SKM-1 (cell line): Measurements from ENCODE around the gene C5orf22.
"Not testable (repeated sequence)": the region's sequence is repeated elsewhere in the genome, so short reads cannot be mapped to it uniquely, and the experiment has no call there.

Experiments
- DNase-seq: peaks from one replicate; lab custom pipeline; 2025; ENCODE audit not compliant: unreplicated experiment; lab: John Stamatoyannopoulos, UW

The C5orf22 gene

DNA sequence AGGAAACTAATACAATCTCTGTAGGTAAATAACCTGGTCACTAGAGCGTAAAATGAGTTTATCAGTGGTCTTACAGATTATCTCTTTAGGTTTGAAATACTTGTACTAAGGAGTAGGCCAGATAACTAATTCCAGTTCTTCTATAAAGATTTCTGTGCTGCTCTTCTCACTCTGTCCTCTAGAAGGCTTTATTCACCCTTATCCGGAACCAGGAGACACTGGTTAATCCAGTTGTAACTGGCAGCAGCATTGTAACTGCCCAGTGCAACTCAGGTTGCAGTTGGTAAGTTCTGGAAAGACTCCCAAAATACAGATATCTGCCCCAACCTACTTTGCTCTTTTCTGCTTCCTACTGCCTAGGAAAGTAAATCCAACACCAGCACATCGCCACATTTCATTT lies 19.8 kb downstream of the C5orf22 start:
- DNase-seq: no peak

DNA sequence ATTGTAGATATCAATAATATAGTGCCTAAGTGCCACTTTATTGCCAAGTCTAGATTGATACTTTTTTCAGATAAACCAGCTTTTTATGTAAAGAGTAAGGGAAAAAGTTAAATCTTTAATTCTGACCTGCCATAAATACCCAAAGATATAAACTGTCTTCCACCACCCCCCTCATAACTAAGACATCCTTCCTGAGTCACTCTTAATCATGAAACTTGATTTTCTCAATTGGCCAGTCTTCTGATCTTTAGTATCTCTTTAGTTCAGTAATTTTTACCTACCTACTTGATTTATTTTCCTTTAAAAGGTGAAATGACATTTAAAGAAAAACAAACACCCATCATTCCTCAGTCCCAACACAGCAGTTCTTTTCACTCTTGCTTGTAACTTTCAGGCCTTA lies 21.8 kb downstream of the C5orf22 start:
- DNase-seq: no peak

DNA sequence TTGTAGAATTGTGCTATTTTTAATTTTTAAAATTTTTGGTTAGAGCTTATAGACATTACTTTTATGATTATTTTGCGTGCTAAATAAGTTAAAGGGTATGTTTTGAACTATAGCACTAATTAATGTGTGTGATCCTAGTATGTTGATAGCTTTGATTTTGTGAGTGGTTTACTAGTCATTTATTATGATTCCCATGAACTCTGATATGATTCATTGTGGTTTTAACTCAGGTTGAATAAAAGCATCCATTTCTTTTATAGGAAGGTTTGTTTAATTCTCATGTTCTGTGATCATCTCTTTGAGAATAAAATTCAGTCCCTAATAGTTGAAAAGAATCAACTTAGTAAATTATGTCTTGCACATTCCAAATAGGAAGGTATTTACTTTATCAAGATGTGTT lies 22.5 kb downstream of the C5orf22 start:
- DNase-seq: no peak

DNA sequence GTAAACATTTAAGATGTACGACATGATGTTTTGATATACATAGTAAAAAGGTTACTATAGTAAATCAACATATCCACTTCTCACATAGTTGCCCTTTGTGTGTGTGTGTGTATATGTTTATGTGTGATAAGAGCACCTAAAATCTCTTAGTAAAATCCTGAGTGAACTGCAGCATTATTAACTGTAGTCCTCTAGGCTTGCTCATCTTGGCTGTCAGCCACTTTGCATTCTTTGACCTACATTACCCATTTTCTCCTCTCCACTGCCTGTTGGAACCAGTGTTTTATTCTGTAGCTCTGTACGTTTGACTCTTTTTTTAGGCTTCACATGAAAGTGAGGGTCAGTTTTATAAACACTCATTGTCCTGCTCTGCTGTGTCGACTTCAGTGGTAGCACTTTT lies 24.4 kb downstream of the C5orf22 start:
- DNase-seq: no peak

DNA sequence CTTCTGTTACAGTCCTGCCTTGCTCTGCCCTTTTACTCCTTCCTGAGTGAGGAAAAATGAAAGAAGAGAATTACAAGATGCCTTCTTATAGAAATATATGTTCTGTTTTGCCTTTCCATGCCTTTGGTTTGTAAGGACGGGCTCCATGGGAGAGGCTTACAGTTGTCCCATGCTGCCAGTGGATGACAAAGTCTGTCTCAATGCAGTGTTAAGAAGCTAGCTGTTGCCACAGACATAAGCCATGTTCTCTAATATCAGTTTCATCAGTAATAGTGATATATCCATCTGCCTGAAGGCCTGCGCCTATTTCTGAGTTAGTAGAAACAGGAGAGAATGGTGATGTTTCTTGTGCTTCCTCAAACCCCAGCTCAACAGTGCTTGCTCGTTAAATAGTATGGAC lies 27.8 kb downstream of the C5orf22 start:
- DNase-seq: no peak

DNA sequence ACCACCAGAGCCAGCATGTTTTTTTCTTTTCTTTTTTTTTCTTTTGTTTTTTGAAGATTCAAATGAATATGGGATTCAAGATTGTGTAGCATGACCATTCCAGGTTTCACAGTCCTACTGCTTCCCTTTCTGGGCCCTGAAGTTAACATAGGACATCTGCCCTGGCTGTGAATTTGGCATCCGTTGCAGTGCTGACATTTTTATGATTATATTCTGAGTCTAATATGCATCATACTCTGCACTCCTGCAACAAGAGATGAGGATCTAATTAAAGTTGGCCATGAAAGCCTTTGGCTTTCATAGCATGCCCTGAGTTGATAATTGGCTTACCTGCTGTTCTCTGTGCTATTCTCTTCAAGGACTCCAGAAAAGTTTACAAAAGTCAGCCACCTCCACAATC lies 29.8 kb downstream of the C5orf22 start:
- DNase-seq: no peak

DNA sequence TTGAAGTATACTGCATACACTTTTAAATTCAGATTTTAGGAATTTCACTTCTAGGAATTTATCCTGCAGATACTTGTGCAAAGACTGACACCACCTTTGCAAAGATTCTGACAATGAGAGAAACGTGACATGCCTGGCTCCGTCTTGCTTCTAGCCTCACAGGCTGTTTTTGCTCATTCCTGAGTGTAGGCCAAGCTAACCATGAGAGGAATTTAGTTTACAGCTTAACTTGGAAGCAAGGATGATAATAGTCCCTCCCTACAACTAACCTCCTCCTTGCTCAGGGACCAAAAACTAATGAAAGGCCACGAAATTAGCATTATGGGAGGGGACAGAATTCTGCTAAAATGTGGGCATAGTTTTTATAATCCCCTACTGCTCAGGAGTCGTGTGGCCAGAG lies 31.1 kb downstream of the C5orf22 start:
- no peak for DNase-seq

DNA sequence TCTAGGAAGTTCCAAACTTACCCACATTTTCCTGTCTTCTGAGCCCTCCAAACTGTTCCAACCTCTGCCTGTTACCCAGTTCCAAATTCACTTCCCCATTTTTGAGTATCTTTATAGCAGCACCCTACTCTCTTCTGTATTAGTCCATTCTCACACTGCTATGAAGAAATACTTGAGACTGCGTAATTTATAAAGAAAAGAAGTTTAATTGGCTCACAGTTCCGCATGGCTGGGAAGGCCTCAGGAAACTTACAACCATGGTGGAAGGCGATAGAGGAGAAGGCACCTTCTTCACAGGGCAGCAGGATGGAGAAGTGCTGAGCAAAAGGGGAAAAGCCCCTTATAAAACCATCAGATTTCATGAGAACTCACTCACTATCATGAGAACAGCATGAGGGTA lies 34.3 kb downstream of the C5orf22 start:
- not testable (repeated sequence) for DNase-seq

DNA sequence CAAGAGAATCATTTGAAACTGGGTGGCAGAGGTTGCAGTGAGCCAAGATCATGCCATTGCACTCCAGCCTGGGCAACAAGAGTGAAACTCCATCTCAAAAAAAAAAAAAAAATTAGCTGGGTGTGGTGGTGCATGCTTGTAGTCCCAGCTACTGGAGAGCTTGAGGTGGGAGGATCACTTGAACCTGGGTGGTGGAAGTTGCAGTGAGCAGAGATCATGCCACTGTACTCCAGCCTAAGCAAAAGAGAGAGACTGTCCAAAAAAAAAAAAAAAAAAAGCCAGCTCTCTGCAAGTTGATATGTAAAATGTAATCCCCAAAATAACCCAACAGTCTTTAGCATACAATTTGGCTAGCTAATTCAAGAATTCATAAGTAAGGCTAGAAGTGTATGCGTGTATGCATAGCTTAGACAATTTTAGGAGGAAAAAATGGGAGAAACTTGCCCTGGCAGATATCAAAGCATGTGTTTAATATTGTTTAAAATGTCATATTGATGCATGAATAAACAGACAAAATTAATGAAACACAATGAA lies 36.3 kb downstream of the C5orf22 start:
- no peak for DNase-seq

DNA sequence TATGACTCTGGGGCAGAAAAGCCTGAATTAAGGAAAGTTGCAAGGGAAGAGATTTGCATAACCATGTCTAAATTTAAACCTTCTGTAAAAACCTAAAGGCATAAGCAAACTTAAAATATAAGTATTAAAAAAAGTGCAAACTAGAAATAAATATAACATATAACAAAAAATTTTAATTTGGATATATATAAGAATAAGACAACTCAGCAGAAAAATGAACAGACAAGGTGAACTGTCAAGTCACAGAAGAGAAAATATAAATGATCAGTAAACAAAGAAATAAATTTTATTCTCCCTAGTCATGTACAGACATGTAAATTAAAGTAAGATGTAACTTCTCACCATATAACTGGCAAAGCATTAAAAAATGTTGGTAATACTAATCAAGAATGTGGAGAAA lies 37.0 kb downstream of the C5orf22 start:
- DNase-seq: no peak

DNA sequence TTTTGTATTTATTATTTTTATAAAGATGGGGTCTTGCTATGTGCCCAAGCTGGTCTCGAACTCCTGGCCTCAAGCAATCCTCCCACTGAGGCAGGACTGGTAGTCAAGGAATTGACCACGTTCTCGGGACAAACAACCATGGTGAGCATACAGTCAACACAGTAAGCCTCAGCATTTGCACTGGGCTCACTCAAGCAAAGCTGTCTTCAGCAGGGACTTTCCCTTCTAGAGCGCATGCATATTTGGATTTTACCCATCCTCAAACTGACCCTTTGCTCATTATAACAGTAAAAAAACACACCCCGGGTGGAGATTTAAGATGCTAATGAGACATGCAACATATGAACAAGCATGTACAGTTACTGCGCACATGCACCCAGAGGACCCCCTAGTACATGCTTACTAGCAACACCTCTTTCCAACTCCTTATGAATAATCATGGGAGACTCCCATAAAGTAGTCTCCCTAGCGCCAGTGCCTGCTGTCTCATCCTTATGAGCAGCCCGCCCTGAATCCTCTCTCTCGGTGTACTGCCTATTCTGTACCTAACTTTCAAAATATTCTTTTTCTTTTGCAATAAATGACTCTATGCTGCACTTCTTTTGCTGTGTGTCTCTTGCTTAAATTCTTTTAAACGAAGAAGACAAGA lies 41.5 kb downstream of the C5orf22 start:
- DNase-seq: no peak

DNA sequence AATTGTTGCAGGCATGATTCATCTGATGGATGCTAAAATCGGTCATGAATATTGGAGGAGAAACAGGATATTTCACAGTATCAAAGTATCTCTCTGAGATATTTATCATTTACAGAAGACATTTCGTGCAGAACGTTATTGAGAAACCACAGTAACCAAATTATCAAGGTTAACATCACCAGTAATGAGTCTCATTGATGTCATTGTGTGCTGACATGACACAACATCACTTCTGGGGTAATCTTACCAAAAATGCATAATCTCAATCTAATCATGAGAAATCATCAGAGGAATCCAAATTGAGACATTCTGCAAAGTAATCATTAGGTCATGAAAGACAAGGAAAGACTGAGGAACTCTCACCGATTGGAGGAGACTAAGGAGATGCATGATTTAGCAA lies 42.7 kb downstream of the C5orf22 start:
- no peak for DNase-seq

DNA sequence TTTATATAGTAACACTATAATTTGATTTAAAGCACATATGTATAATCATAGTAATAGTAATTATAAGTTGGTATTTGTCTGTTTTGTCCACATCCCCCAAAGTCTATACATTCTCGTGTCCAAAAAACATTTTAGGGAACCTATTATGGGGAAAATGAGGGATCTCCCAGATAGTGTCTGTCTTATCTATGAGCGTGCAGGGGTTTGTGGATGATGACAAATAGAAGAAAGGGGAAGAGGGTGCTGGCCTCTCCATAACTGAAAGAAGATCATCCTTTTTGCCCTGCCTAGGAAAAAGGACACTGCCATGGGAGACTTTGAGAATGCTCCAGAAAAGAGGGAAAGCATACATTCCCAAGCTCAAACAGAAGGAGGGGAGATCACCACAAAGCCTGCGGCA lies 45.3 kb downstream of the C5orf22 start:
- no peak for DNase-seq

DNA sequence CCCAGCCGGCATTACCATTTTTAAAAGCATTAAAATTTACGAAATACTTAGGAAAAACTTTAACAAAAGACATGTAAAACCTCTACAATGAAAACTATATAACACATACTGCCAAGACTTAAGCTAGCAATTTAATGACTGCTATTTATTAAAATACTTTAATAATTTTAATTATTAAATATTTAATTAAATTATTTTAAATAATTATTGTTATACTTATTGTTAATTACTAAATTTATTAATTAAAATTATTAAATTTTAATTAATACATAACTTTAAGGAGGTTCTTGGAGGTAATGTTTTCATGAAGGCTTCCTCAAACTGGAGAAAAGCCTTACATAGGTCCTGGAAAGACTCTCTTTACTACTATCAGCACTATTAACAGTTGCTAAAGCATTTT lies 47.5 kb downstream of the C5orf22 start:
- DNase-seq: no peak

DNA sequence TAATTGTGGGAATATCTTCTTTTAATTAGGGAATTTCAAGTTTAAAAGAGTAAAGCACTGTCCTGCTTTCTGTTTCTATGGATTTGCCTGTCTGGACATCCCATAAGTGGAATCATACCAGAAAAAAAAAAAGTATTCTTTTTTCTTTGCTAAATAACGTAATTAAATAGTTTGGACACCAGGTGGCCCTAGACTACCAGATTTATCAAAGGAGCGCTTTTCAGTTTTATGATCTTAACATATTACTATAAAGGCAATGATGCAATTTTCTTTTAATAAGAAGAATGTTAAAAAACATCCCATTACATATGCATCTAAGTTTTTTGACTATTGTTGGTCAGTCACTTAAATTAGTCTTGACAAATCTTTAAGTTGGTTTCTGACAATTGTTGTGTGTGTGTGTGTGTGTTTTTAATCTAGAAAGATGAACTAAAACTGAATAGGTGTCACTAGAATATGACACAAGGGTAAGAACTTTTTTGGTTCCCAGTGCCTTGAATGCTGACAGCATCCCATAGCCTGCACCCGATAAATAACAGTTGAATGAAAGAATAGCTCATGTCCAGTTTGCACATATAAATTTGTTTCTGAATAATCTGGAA lies 49.5 kb downstream of the C5orf22 start:
- DNase-seq: peak; percentile 31

DNA sequence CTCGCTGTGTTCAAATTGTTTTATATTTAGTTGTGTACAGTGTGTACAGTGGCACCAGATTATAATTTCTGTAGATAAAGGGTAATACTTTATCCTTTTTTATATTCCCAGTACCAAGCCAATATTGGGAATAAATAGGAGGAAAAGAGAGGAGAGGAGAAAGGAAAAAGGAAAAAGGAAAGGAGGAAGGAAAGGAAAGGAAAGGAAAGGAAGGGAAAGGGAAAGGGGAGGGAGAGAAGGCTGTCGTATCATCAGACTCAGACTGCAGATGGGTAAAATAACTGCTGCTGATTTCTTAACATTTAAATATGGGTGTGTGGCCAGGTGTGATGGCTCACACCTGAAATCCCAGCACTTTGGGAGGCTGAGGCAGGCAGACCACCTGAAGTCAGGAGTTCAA lies 51.0 kb downstream of the C5orf22 start:
- DNase-seq: no peak

DNA sequence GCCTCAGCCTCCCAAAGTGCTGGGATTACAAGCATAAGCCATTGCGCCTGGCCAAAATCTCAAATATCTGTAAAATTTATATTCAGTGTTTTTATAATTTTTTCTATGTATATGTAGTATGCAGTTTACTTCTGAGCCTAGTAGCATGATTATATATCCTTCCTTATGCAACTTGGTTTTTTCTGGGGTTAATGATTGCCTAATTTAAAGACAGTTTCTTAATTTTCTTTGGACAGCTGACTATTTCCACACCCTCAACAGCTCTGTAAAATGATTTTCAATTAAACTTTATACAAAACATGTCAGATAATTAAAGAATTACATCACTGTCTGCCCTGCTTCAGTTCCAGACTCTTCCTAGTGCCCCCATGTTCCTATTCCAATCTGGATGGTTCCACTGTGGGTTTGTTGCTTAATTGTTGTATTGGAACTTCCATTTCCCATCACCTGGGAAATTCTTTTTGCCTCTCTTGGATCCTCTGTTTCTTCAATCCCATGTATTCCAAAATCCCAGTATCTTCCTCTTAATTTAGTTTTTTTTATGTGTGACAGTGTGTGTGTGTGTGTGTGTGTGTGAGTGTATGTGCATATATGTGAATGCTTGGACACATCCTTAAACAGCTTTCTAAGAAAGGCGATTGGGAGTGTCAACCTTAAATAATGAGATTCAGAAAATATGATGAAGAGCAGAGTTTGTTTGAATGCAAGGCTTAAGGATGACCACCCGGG lies 53.2 kb downstream of the C5orf22 start:
- no peak for DNase-seq

DNA sequence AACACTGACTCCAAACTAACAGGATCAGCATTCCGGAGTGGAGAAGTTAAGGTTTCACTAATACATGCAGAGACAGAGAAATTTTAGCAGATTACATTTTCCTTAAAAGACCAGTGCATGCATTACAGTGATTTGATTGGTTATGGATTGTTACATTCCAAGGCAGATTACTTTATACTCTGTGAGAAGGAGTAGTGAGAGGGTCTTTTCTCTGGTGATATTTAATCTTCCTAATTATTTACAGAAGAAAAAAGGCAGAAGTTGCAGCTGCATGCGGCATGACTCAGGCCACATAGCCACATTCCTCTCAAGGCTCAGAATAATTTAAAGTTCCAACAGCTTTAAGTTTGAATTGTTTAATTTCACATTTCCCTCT lies 53.8 kb downstream of the C5orf22 start:
- no peak for DNase-seq

DNA sequence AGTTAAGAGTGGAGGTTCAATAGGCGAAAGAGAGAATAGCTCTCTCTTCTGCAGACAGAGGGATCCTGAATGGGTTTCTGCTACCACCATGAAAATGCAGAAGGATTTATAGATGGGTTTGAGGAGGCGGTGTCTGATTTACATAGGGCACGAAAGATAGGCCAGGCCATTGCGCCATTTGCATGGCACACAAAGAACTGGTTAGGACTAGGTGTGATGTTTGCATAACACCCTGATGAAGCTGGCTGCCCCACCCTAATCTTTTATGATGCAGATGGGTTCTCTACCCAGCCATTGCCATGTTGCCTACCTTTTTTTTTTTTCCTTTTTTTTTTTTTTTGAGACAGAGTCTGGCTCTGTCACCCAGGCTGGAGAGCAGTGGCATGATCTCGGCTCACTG lies 55.4 kb downstream of the C5orf22 start:
- no peak for DNase-seq

DNA sequence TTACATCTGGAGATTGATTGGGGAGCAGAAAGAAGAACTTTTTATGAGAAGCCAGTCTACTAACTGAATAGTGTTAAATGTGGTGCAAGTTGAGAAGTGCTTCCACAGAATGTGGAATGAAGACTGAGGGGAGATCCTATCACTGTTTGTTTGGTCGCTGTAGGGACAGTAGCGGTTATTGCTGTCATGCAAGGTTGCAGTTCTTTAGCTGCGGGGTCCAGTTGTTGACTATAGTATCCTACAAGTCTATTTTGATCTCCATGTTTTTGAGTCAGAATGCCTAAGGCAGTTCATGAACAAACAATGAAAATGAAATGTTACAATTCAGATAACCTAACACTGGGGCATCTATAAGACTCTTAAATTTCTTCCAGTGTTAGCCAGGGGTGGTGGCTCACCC lies 61.6 kb downstream of the C5orf22 start:
- DNase-seq: no peak

DNA sequence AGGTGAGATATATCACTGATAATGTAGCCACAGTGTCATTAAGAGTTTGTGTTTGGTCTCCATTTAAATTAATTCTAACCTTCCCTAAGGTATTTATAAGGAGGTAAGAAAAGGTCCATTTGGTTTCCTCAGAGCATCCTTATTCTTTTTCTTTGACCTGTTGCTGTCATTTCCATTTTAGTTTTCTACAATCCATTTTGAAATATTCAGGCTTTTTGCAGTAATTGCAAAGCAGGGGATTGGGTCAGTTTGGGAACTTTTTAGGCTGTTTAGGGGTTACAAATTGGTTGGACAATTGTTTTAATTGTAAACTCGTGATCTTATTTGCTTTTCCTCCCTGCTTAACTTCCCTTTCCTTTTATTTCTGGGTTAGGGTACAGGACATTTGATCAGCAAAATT lies 64.3 kb downstream of the C5orf22 start:
- no peak for DNase-seq
